ENCODE measurements around the gene CHRM4. TPM values are rescaled to one million over a fixed set of nuclear protein-coding genes. Genes with fewer than 3 reads are reported as not detected.

Gene CHRM4
- total and polyA plus RNA-seq, 2 of the 13 experiments (the other 11 are each of a cell fraction or from before 2014, with no cell fraction given) = 0.13 to 0.21 TPM

DNA sequence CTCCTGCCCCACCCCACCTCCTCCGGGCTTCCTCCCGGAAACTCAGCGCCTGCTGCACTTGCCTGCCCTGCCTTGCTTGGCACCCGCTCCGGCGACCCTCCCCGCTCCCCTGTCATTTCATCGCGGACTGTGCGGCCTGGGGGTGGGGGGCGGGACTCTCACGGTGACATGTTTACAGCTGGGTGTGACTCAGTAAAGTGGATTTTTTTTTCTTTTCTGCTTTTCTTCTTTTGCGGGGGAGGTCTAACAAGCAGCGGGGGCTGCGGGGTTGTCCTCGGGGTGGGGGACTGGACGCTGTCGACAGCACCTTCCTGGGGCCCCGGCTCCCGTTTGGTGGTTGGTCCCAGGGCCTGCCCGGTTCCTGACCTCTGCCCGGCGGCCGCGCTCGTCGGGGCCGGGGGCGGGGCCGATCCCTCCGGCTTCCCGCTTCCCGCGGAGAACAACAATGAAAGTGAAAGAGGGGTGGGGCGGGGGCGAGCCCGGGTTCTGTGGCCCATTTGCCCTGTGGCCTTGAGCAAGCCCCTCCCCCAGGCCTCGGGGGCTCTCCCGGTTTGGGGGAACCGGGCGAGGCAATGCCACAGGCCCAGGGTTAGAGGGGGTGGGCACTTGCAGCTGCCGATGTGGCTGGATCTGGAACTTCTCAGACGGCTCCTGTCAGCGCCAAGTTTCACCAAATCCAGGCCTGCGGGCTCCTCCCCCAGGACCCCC is 11.1 kb downstream of the CHRM4 start (continued):
- no peak for TF ChIP-seq CERS6 (CRISPR knock-in tag; IDR thresholded peaks at IDR 0.05)
- TF ChIP-seq ZNF367 (CRISPR knock-in tag; IDR thresholded peaks at IDR 0.05; ENCODE audit: borderline replicate concordance) = no peak
- 0 out of 2 replicates have a peak, but pooled peaks have one; percentile 51 for TF ChIP-seq RELA (CRISPR knock-in tag; IDR thresholded peaks at IDR 0.05)
- peak; percentile 53; the same call in 1 of the 2 replicates for TF ChIP-seq ZMYM4 (CRISPR knock-in tag; IDR thresholded peaks at IDR 0.05)
- no peak for TF ChIP-seq ZBTB14 (CRISPR knock-in tag; IDR thresholded peaks at IDR 0.05)
- TF ChIP-seq ZNF30 (CRISPR knock-in tag; IDR thresholded peaks at IDR 0.05) = no peak
- peak; percentile 78 for TF ChIP-seq PRDM10 (CRISPR knock-in tag; IDR thresholded peaks at IDR 0.05; ENCODE audit: low read depth)
- TF ChIP-seq, protein P1, sequence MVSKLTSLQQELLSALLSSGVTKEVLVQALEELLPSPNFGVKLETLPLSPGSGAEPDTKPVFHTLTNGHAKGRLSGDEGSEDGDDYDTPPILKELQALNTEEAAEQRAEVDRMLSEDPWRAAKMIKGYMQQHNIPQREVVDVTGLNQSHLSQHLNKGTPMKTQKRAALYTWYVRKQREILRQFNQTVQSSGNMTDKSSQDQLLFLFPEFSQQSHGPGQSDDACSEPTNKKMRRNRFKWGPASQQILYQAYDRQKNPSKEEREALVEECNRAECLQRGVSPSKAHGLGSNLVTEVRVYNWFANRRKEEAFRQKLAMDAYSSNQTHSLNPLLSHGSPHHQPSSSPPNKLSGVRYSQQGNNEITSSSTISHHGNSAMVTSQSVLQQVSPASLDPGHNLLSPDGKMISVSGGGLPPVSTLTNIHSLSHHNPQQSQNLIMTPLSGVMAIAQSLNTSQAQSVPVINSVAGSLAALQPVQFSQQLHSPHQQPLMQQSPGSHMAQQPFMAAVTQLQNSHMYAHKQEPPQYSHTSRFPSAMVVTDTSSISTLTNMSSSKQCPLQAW (CRISPR knock-in tag; IDR thresholded peaks at IDR 0.05) = no peak
- TF ChIP-seq IRF2 (CRISPR knock-in tag; IDR thresholded peaks at IDR 0.05) = 0 out of 2 replicates have a peak, but pooled peaks have one; percentile 38
- no peak for TF ChIP-seq ZNF547 (CRISPR knock-in tag; IDR thresholded peaks at IDR 0.05)
- TF ChIP-seq FOXC1 (CRISPR knock-in tag; IDR thresholded peaks at IDR 0.05; ENCODE audit: borderline replicate concordance) = no peak
- TF ChIP-seq ZNF33A (CRISPR knock-in tag; IDR thresholded peaks at IDR 0.05; ENCODE audit: borderline replicate concordance) = no peak
- TF ChIP-seq, protein P2, sequence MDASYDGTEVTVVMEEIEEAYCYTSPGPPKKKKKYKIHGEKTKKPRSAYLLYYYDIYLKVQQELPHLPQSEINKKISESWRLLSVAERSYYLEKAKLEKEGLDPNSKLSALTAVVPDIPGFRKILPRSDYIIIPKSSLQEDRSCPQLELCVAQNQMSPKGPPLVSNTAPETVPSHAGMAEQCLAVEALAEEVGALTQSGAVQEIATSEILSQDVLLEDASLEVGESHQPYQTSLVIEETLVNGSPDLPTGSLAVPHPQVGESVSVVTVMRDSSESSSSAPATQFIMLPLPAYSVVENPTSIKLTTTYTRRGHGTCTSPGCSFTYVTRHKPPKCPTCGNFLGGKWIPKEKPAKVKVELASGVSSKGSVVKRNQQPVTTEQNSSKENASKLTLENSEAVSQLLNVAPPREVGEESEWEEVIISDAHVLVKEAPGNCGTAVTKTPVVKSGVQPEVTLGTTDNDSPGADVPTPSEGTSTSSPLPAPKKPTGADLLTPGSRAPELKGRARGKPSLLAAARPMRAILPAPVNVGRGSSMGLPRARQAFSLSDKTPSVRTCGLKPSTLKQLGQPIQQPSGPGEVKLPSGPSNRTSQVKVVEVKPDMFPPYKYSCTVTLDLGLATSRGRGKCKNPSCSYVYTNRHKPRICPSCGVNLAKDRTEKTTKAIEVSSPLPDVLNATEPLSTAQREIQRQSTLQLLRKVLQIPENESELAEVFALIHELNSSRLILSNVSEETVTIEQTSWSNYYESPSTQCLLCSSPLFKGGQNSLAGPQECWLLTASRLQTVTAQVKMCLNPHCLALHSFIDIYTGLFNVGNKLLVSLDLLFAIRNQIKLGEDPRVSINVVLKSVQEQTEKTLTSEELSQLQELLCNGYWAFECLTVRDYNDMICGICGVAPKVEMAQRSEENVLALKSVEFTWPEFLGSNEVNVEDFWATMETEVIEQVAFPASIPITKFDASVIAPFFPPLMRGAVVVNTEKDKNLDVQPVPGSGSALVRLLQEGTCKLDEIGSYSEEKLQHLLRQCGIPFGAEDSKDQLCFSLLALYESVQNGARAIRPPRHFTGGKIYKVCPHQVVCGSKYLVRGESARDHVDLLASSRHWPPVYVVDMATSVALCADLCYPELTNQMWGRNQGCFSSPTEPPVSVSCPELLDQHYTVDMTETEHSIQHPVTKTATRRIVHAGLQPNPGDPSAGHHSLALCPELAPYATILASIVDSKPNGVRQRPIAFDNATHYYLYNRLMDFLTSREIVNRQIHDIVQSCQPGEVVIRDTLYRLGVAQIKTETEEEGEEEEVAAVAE (CRISPR knock-in tag; IDR thresholded peaks at IDR 0.05; ENCODE audit: borderline replicate concordance) = no peak
- no peak for TF ChIP-seq ZNF577 (CRISPR knock-in tag; IDR thresholded peaks at IDR 0.05; ENCODE audit: borderline replicate concordance, low read depth)
- 0 out of 2 replicates have a peak, but pooled peaks have one; percentile 15 for TF ChIP-seq ELF1 (CRISPR knock-in tag; IDR thresholded peaks at IDR 0.05)
- TF ChIP-seq MED13 (CRISPR knock-in tag; IDR thresholded peaks at IDR 0.05) = no peak
- TF ChIP-seq ZNF782 (CRISPR knock-in tag; IDR thresholded peaks at IDR 0.05; ENCODE audit: borderline replicate concordance) = no peak
